Fibroblast of gingiva (primary cell): ENCODE data around the gene ATMIN.

Experiments used
- DNase-seq: peaks from one replicate; pipeline ENCODE4 v3.0.0-alpha.2; 2011; ENCODE audit warnings: low read depth

ATMIN gene

DNA sequence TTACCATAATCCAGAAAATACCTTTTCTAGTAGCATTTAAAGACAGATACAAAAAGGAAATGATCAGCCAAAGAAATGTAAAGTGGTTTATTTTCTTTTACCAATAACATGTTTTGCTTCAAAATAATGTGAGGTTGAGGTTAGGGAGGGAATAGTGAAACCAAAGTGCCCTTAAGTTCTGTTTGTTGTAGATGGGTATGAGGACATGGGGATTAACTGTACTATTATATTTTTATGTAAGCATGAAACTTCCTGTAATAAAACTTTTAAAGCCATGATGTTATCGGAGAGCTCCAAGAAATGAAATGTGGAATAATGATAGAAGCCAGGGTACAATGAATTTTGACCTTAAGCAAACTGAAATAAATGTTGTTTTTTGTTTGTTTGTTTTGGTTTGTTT lies 31.5 kb downstream of the ATMIN start:
- DNase-seq: no peak

DNA sequence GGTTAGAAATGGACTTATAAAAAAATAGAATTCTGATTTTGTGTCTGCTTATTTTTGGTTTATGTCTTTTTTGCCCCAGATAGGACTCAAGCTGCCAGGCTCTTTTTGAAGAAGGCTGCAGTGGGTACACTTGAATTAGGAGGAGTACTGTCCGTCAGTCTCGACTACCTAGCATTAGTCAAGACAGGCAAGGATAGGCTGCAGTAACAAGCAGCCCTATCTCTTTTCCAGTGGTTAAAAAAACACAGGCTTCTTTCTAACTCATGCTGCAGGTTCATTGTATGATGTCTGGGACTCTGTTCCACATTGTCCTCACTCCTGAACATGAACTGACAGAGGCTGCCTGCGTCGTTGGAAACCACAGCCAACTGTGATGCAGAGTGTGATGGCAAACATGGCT lies 33.4 kb downstream of the ATMIN start:
- no peak for DNase-seq

GRCh38 chr16:81070979-81071378 lies 35.3 kb downstream of the ATMIN start:
- no peak for DNase-seq

- no peak for DNase-seq
These were observed 36.2 kb downstream of the ATMIN start for GRCh38 chr16:81071805-81072204.

DNA sequence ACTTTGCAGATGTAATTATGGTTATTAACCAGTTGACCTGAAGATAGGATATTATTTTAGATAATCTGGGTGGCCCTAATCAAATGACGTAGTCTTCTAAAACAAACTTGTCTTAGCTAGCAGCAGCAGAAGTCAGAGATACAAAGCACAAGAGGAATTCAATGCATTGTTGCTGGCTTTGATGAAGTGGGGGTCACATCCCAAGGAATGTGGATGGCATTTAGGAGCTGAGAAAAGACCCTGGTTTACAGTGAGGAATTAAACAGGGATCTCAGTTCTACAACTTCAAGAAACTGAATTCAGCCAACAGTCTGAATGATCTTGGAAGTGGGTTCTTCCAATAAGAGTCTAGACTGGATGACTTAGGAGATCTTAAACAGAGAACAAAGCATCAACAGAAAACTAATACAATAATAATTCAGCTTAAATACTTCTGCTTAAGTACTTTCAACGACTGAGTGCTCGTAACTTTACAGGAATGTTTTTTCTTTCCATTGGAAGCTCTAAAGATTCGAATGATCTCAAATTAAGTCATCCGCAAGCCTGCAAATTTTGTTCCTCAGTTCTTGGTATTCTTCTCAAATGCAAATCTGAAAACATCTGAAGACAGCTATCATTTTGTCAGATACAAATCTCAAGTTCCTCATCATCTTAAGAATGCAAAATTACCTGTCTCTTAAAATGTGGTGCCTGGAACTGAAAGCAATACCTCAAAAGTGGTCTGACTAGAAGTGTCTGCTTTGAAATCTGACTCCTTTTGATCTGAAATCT lies 38.1 kb downstream of the ATMIN start:
- DNase-seq: no peak

- peak; percentile 74 for DNase-seq
These were observed 41.0 kb downstream of the ATMIN start for GRCh38 chr16:81076566-81077075.

- peak; percentile 95 for DNase-seq
These were observed 41.7 kb downstream of the ATMIN start, which contains the start of gene C16orf46 for GRCh38 chr16:81077076-81077940. Gene C16orf46, minus strand, starts transcription at chr16:81077238. Its CDS starts 13,283 bp downstream, at chr16:81063955.

- DNase-seq: no peak
These were observed 44.6 kb downstream of the ATMIN start for GRCh38 chr16:81080233-81080632.

GRCh38 chr16:81081014-81081413 lies 45.4 kb downstream of the ATMIN start:
- DNase-seq: no peak

DNA sequence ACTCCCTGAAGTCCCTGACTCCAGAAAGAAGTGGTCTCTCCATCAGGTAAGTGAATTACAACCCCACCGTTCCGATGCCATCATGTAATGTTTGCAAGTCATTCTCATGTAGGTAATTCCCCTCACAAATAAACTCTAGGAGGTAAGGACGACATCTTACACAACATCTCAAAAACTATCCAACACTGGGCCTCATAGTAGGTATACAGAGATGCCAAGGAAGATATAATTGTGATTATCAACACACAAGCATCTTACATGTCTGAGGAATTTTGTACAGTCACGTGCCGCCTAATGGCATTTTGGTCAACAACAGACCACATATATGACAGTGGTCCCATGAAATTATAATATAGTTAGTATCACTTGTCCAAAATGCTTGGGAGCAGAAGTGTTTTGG lies 53.2 kb downstream of the ATMIN start:
- no peak for DNase-seq

DNA sequence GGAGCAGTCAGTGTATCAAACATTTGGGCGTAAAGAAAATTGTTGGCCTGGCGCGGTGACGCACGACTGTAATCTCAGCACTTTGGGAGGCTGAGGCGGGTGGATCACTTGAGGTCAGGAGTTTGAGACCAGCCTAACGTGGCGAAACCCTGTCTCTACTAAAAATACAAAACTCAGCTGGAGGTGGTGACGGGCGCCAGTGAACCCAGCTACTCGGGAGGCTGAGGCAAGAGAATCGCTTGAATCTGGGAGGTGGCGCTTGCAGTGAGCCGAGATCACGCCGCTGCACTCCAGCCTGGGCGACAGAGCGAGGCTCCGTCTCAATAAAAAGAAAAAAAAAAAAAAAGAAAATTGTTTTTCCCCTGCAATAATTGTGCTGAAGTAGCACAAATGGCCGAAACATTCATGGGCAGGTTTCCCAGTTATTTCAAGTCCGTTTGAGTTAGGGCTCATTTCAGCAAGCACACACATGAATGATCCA lies 59.2 kb downstream of the ATMIN start:
- DNase-seq: peak; percentile 34

GRCh38 chr16:81095653-81095952 lies 60.0 kb downstream of the ATMIN start:
- DNase-seq: no peak

DNA sequence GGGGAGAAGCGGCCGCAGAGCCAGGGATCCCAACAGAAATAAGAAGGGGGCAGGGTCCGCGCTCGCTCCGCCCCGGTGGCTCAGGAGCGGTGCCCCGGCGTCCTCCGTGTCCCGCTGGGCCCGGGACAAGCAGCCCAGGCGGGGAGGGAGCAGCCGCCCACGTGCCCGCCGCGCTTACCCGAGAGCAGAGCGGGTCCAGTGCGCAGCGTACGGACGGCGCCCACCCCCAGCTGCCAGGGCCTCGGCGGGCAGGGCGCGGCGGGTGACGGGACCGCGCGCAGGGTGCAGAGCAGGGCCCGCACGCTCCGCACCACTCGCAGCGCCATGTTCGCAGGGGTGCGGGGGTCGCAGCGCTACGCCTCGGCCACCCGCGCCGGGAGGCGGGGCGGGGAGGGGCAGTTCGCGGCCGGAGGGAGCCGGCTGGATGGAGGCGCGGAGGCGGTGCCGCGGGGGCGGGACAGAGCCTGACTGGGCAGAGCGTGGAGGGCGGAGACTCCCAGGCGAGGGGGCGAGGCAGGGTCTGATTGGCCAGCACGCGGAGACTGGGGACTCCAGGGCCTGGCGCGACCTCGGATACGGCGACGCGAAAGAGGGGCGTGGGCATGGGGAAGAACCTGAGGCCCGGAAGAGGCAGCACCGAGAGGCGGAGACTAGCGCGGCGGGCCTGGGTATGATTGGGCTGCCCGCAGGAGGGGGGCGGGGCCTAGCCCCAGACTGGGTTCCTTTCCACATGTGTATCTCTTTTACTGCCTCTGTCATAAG lies 60.5 kb downstream of the ATMIN start, which contains the start of gene GCSH:
Gene GCSH, minus strand, starts transcription at position 443 of the 762 bp plus-strand sequence. Its CDS starts 117 bp downstream, at position 326.
- DNase-seq: peak; percentile 99

- no peak for DNase-seq
These were observed 61.1 kb downstream of the ATMIN start for GRCh38 chr16:81096715-81097208.
